ENCODE data around the gene LONRF2. TPM values are rescaled to one million over a fixed set of nuclear protein-coding genes. Genes with fewer than 3 reads are reported as not detected.

Gene LONRF2
- total RNA-seq, 1 experiment from 2014 or later: 1.1 TPM

- no peak for ATAC-seq
- Histone ChIP-seq H3K9me3 (ENCODE audit: low read length) (no peaks in the 10 kb centered on the region), H4K20me1 (ENCODE audit: low read length) (no peaks in the 10 kb centered on the region), H3K9me2 (replicated peaks; ENCODE audit: low read length) (no peaks in the 10 kb centered on the region), H3F3A (ENCODE audit: low read length, unreplicated experiment) (no peaks in the 10 kb centered on the region), H3K4me2 (ENCODE audit: low read length) (no peak overlapping the region), H2AFZ (ENCODE audit: low read length) (no peak overlapping the region), H3K9ac (ENCODE audit: low read length) (no peak overlapping the region), H3K4me1 (ENCODE audit: insufficient read depth, low read length) (no peaks in the 10 kb centered on the region), H3K27ac (ENCODE audit: low read length) (no peak overlapping the region), H3K27me3 (ENCODE audit: low read length) (no peaks in the 10 kb centered on the region), H3K36me3 (ENCODE audit: low read depth, low read length) (no peaks in the 10 kb centered on the region), H3K4me3 (ENCODE audit: low read length) (no peak overlapping the region), H3K79me2 (ENCODE audit: low read length) (no peaks in the 10 kb centered on the region)
- no peak for DNase-seq
- intact Hi-C loops (cut with micrococcal nuclease): no loop called here
- TF ChIP-seq EZH2 (IDR thresholded peaks at IDR 0.05; ENCODE audit: low read length, unreplicated experiment): no peak
- TF ChIP-seq CTCF (conservative IDR thresholded peaks at IDR 0.05; ENCODE audit: low read depth, low read length): no peak
- BruUV-seq (replicated peaks): no TSS peak
- POLR2A ChIA-PET (ENCODE audit: unreplicated experiment): no interaction called here
- CTCF ChIA-PET: no interaction called here
These were observed 93.9 kb downstream of the LONRF2 start for GRCh38 chr2:100228415-100228814.

- DNase-seq: no peak
- Histone ChIP-seq H3F3A (ENCODE audit: low read length, unreplicated experiment) (no peaks in the 10 kb centered on the region), H3K9ac (ENCODE audit: low read length) (no peak overlapping the region), H3K4me1 (ENCODE audit: insufficient read depth, low read length) (no peaks in the 10 kb centered on the region), H3K9me3 (ENCODE audit: low read length) (no peaks in the 10 kb centered on the region), H3K27ac (ENCODE audit: low read length) (no peak overlapping the region), H3K4me3 (ENCODE audit: low read length) (no peak overlapping the region), H3K79me2 (ENCODE audit: low read length) (no peaks in the 10 kb centered on the region), H3K4me2 (ENCODE audit: low read length) (no peak overlapping the region), H3K27me3 (ENCODE audit: low read length) (0 out of 2 replicates have a peak, but pooled peaks cover 6% of the 10 kb centered on the region), H3K36me3 (ENCODE audit: low read depth, low read length) (no peaks in the 10 kb centered on the region), H3K9me2 (replicated peaks; ENCODE audit: low read length) (no peaks in the 10 kb centered on the region), H4K20me1 (ENCODE audit: low read length) (no peaks in the 10 kb centered on the region), H2AFZ (ENCODE audit: low read length) (no peak overlapping the region)
- BruUV-seq (replicated peaks): no TSS peak
- POLR2A ChIA-PET (ENCODE audit: unreplicated experiment): no interaction called here
- ATAC-seq: no peak
- intact Hi-C loops (cut with micrococcal nuclease): no loop called here
- TF ChIP-seq EZH2phosphoT487 (IDR thresholded peaks at IDR 0.05; ENCODE audit: borderline replicate concordance, low read length): no peak
- TF ChIP-seq CTCF (conservative IDR thresholded peaks at IDR 0.05; ENCODE audit: low read depth, low read length): no peak
- no peak for TF ChIP-seq EZH2 (IDR thresholded peaks at IDR 0.05; ENCODE audit: low read length, unreplicated experiment)
- CTCF ChIA-PET: no interaction called here
These were observed 97.2 kb downstream of the LONRF2 start for GRCh38 chr2:100224988-100225710.

- no peaks in the 10 kb centered on the region for H3K79me2 ChIP-seq (ENCODE audit: low read length)
- H4K20me1 ChIP-seq (ENCODE audit: low read length): no peaks in the 10 kb centered on the region
- intact Hi-C loops (cut with micrococcal nuclease): no loop called here
- H3K9ac ChIP-seq (ENCODE audit: low read length): no peak overlapping the region
- H3F3A ChIP-seq (ENCODE audit: low read length, unreplicated experiment): no peaks in the 10 kb centered on the region
- POLR2A ChIA-PET (ENCODE audit: unreplicated experiment): no interaction called here
- H2AFZ ChIP-seq (ENCODE audit: low read length): no peak overlapping the region
- no peaks in the 10 kb centered on the region for H3K36me3 ChIP-seq (ENCODE audit: low read depth, low read length)
- H3K4me1 ChIP-seq (ENCODE audit: insufficient read depth, low read length): no peaks in the 10 kb centered on the region
- no peak for DNase-seq
- no peaks in the 10 kb centered on the region for H3K9me2 ChIP-seq (replicated peaks; ENCODE audit: low read length)
- H3K27ac ChIP-seq (ENCODE audit: low read length): no peak overlapping the region
- BruUV-seq (replicated peaks): no TSS peak
- CTCF ChIA-PET: no interaction called here
- no peak overlapping the region for H3K4me3 ChIP-seq (ENCODE audit: low read length)
- TF ChIP-seq EZH2phosphoT487 (IDR thresholded peaks at IDR 0.05; ENCODE audit: borderline replicate concordance, low read length) (no peak), CTCF (conservative IDR thresholded peaks at IDR 0.05; ENCODE audit: low read depth, low read length) (no peak), EZH2 (IDR thresholded peaks at IDR 0.05; ENCODE audit: low read length, unreplicated experiment) (no peak)
- 0 out of 2 replicates have a peak, but pooled peaks cover 6% of the 10 kb centered on the region for H3K27me3 ChIP-seq (ENCODE audit: low read length)
- ATAC-seq: no peak
- H3K9me3 ChIP-seq (ENCODE audit: low read length): no peaks in the 10 kb centered on the region
- no peak overlapping the region for H3K4me2 ChIP-seq (ENCODE audit: low read length)
These were observed 98.8 kb downstream of the LONRF2 start for GRCh38 chr2:100223502-100223901.
